Psoas muscle (tissue), 8 donors: Measurements from ENCODE around the gene DLG4. TPM values are rescaled to one million over a fixed set of nuclear protein-coding genes. Genes with fewer than 3 reads are reported as not detected.

Source experiments
- ATAC-seq, 4 donors: fragments of 200-7000 bp; cut with Tn5 transposase; one replicate each; pipeline ENCODE4 v1.9.1; 2020; ENCODE audit warnings: moderate library complexity in 3 of 4, mild to moderate bottlenecking in 2 of 4
- DNase-seq, 2 donors: peaks; one replicate each; pipeline ENCODE4 v3.0.0-alpha.2; 2020
- H3K27ac ChIP-seq: fragments of 200-600 bp; one replicate; pipeline ENCODE4 v1.8.0; 2022
- H3K27me3 ChIP-seq, 3 donors: fragments of 200-600 bp in 1 of 3; one replicate each; pipeline versions ENCODE4 v1.6.1 to v1.8.0; 2013 to 2022; ENCODE audit warnings: low read length in 2 of 3, mild to moderate bottlenecking in 2 of 3, moderate library complexity in 1 of 3; ENCODE audit not compliant: insufficient read depth in 3 of 3
- H3K36me3 ChIP-seq, 2 donors: fragments of 200-600 bp in 1 of 2; one replicate each; pipeline versions ENCODE4 v1.6.1 to v1.8.0; 2013 to 2022; ENCODE audit warnings: low read depth in 1 of 2, mild to moderate bottlenecking in 1 of 2, moderate library complexity in 1 of 2; ENCODE audit not compliant: insufficient read depth in 1 of 2
- H3K4me1 ChIP-seq: fragments of 200-600 bp; one replicate; pipeline ENCODE4 v1.8.0; 2022
- H3K4me3 ChIP-seq: fragments of 200-600 bp; one replicate; pipeline ENCODE4 v1.8.0; 2022; ENCODE audit warnings: mild to moderate bottlenecking
- H3K9me3 ChIP-seq: fragments of 200-600 bp; one replicate; pipeline ENCODE4 v1.8.0; 2022
- WGBS, 3 donors: extraction: QIAGEN DNeasy Blood & Tissue Kit; methylation state at CpG; one replicate each; pipeline versions ENCODE4 v1.1.6 to v1.1.7; 2013; 5-methylcytosine and 5-hydroxymethylcytosine counted together
- intact Hi-C, 2 donors: fragments of 100-400 bp; cut with DNase I; formaldehyde crosslinking; loops; one replicate each; pipeline versions ENCODE4 v1.11.0 to v1.14.2; 2022
- polyA plus RNA-seq, 3 donors: library from polyadenylated mRNA; stranded (reverse); fragments of 200-250 nt; gene quantifications; one replicate each; pipeline ENCODE4 v1.2.3, GENCODE V29; 2013
- total RNA-seq, 4 donors: library from RNA; stranded (reverse); fragmentation: NEBNext Ultra II Directional in 2 of 4; extraction: Animal tissue kit (Norgen Biotek cat#: 25700) in 2 of 4; gene quantifications; one replicate each; pipeline versions ENCODE4 v1.2.1 to v1.2.4, GENCODE V29; 2021 to 2023
- TF ChIP-seq, protein P1 (sequence below): fragments of 200-600 bp; IDR thresholded peaks from one replicate; pipeline ENCODE4 v1.8.0; 2022; ENCODE audit warnings: antibody characterized with exemption
- donor health status: healthy with polysubstance abuse.
- donor health status: DM: no; HTN: no; CAD: no; lungs with moderate emphysema.
- donor health status: Bipolar disorder and iron deficiency.
- donor health status: healthy.
- donor health status: DM: yes; HTN: yes; CAD: no.
- donor health status: DM: no; HTN: no; CAD: no.
- donor health status: DM: no; HTN: no; CAD: no.
- donor health status: DM: yes; HTN: yes; CAD: no.

Gene DLG4
- total and polyA plus RNA-seq, 7 donors = 1.5 to 8.9 (median 5.0) TPM

DNA sequence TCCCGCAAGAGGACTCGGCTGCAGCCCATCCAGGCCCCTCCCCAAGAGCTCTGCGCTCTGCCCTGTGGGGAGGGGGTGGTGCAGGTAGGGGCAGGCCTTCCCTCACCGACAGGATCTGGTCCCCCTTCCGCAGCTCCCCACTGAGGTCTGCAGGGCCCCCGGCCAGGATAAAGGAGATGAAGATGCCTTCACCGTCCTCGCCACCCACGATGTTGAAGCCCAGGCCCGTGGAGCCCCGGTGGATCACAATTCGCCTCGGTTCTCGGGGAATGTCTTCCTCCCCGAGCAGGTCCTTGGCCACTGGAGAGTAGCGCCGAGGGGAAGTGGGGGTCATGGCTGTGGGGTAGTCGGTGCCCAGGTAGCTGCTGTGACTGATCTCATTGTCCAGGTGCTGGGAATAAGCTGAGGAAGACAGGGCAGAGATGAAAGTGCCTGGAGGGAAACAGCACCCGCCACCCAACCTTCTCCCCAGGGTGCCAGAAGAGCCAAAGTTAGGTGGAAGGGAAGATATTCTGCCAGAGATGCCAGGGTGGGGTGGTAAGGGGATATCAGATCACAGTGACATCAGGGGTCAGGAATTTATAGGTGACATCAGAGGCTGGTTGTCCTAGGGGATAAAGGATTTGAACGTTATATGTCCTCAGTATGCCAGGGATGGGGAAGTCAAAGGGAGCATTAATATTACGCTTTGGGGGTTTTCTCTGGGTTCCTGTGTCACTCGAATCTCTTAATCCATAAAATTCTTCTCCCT, 22.8 kb downstream of the DLG4 start:
- 88 to 89% (median 89%) methylated on average over 22 of the region's 22 CpGs for WGBS, 3 donors
- Histone ChIP-seq H3K4me3 (no peak overlapping the region), H3K4me1 (no peaks in the 10 kb centered on the region), H3K9me3 (no peaks in the 10 kb centered on the region), H3K27ac (no peak overlapping the region), H3K36me3 (peaks cover 0 to 8% of the 10 kb centered on the region in 2 donors), H3K27me3 (no peaks in the 10 kb centered on the region)
- intact Hi-C loops = no loop called here
- no peak for DNase-seq
- TF ChIP-seq, protein P1, sequence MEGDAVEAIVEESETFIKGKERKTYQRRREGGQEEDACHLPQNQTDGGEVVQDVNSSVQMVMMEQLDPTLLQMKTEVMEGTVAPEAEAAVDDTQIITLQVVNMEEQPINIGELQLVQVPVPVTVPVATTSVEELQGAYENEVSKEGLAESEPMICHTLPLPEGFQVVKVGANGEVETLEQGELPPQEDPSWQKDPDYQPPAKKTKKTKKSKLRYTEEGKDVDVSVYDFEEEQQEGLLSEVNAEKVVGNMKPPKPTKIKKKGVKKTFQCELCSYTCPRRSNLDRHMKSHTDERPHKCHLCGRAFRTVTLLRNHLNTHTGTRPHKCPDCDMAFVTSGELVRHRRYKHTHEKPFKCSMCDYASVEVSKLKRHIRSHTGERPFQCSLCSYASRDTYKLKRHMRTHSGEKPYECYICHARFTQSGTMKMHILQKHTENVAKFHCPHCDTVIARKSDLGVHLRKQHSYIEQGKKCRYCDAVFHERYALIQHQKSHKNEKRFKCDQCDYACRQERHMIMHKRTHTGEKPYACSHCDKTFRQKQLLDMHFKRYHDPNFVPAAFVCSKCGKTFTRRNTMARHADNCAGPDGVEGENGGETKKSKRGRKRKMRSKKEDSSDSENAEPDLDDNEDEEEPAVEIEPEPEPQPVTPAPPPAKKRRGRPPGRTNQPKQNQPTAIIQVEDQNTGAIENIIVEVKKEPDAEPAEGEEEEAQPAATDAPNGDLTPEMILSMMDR = no peak
- ATAC-seq = no peak

DNA sequence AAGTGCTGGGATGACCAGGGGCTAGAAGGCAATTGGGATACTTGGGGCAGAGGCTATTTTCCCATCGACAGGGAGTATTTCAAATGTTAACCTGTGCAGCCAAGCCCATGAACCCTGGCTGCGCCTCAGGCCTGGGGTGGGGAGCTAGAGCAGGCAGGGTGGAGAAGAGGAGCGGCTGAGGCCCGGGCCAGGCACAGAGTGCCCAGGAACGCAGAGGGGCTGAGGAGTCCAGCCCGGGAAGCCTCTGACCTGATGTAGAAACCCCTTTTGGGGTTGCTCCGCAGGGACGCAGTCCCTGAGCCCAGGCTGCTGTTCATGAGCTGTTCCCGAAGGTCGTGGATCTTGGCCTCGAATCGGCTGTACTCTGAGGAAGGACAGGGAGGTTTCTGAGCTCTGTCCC, 23.7 kb downstream of the DLG4 start:
- no peaks in the 10 kb centered on the region for H3K27me3 ChIP-seq
- H3K36me3 ChIP-seq = peaks cover 0 to 8% of the 10 kb centered on the region in 2 donors
- 93 to 95% (median 94%) methylated on average over 11 to 12 of the region's 12 CpGs for whole genome bisulfite sequencing, 3 donors
- TF ChIP-seq, protein P1 = no peak
- no peaks in the 10 kb centered on the region for H3K9me3 ChIP-seq
- ATAC-seq (no peak), DNase-seq (no peak)
- H3K4me1 ChIP-seq = no peaks in the 10 kb centered on the region
- intact Hi-C loops = no loop called here
- no peak overlapping the region for H3K4me3 ChIP-seq
- no peak overlapping the region for H3K27ac ChIP-seq

DNA sequence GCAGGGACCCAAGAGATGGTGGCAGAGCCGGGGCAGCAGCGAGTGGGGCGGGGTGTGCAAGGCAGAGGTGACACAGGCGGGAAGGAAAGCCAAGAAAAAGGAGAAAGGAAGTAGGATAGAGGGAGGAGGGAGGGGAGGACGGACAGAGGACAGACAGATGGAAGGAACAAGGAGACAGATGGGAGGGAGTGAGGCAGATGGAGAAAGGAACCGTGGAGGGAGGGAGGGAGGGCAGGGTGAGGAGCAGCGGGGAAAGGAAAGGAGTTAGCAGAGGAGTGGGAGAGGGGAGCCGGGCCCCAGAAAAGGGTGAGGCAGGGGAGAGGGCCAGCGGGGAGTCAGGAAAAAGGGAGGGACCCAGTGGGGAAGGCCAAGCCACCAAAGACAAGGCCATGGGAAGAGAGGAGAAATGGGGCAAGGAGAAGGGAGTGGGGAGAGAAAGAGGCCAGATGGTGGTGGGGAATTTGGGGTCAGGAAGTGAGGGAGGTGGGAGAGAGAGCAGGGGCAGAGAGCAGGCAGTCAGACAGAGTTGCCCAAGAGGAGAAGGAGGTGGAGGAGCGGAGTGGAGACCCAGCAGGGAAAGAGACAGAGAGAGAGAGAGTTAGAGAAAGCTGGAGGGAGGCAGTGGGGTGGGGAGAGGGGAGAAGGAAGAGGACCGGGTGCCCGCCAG, 27.2 kb downstream of the DLG4 start:
- H3K4me1 ChIP-seq = no peaks in the 10 kb centered on the region
- TF ChIP-seq, protein P1 = no peak
- intact Hi-C loops = no loop called here
- H3K4me3 ChIP-seq = no peak overlapping the region
- no peaks in the 10 kb centered on the region for H3K27me3 ChIP-seq
- WGBS, 3 donors = 73 to 79% (median 75%) methylated on average over 8 to 12 of the region's 12 CpGs
- no peak overlapping the region for H3K27ac ChIP-seq
- peaks cover 0 to 8% of the 10 kb centered on the region in 2 donors for H3K36me3 ChIP-seq
- DNase-seq (no peak), ATAC-seq (no peak)
- H3K9me3 ChIP-seq = no peaks in the 10 kb centered on the region

DNA sequence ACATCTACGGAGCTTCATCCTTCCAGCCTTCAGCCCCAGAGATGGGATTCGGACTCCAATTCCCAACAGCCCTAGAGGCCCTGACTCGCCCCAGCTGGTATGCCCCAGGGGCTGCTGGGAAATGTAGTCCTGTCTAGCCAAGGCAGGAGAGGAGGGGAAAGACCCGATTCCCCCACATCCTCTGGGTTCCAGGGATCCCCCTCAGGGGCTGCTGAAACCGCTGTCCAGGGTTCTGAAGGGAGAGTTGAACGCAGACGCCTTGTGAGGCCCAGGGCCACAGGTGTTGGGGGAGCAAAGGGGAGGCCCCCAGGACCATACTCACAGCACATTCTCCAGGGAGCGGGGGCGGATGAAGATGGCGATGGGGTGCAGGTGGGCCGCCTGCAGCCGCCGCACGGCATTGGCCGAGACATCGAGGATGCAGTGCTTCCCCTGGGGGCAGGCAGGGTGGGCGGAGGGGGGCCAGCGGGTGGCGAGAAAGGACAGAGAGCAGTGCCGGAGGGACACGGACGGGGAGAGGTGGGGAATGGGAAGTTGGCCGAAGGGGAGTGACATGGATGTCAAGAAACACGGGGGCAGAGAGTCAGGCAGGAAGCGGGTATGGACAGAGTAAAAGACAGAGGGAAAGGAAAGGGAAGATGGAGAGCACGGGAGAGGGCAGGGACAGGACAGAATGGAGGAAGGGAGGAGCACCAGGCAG, 27.9 kb downstream of the DLG4 start:
- H3K9me3 ChIP-seq = no peaks in the 10 kb centered on the region
- ATAC-seq = peak; percentile 55 to 87 (median 77)
- no peaks in the 10 kb centered on the region for H3K4me1 ChIP-seq
- H3K4me3 ChIP-seq = no peak overlapping the region
- TF ChIP-seq, protein P1 = no peak
- peaks cover 0 to 8% of the 10 kb centered on the region in 2 donors for H3K36me3 ChIP-seq
- no peaks in the 10 kb centered on the region for H3K27me3 ChIP-seq
- 70 to 73% (median 71%) methylated on average over 26 of the region's 26 CpGs for WGBS, 3 donors
- DNase-seq = no peak
- H3K27ac ChIP-seq = no peak overlapping the region
- intact Hi-C loops = no loop called here
